Stimulated activated CD4-positive, alpha-beta T cell treated with anti-CD3 and anti-CD28 coated beads, TNF-alpha, amount 100 ng/mL, for 4 hours (primary cell): ENCODE results near the gene RNF123.
A peak's percentile ranks its signal among the peaks of the same experiment; 100 is the strongest.
"Not testable (repeated sequence)": the region's sequence is repeated elsewhere in the genome, so short reads cannot be mapped to it uniquely, and the experiment has no call there.

Experiments
- DNase-seq, 3 experiments: peaks; one replicate each; pipeline ENCODE4 v3.0.0-alpha.2; 2020; ENCODE audit warnings: low read depth in 3 of 3

The RNF123 gene

GRCh38 chr3:49720855-49721595, 31.7 kb downstream of the RNF123 start:
- DNase-seq: no peak

GRCh38 chr3:49721596-49721895, 32.2 kb downstream of the RNF123 start:
- no peak for DNase-seq

GRCh38 chr3:49721896-49722781, 32.8 kb downstream of the RNF123 start:
- DNase-seq: no peak

- DNase-seq: no peak
These were observed 33.5 kb downstream of the RNF123 start for GRCh38 chr3:49722896-49723295.

- DNase-seq: peak in 2 of 3 experiments; percentile 28 to 32
These were observed 33.9 kb downstream of the RNF123 start for GRCh38 chr3:49723296-49723627.

- peak; percentile 79 to 85 (median 80) for DNase-seq
These were observed 34.5 kb downstream of the RNF123 start, which contains the start of gene GMPPB for GRCh38 chr3:49723628-49724551. Gene GMPPB, minus strand, starts transcription at chr3:49723951. Its CDS starts 225 bp downstream, at chr3:49723726.

- no peak for DNase-seq
These were observed 35.2 kb downstream of the RNF123 start for GRCh38 chr3:49724586-49724985.

GRCh38 chr3:49725906-49726681, 36.7 kb downstream of the RNF123 start:
- DNase-seq: no peak

- DNase-seq: no peak
These were observed 38.0 kb downstream of the RNF123 start for GRCh38 chr3:49727154-49727923.

GRCh38 chr3:49727924-49728361, 38.6 kb downstream of the RNF123 start:
- no peak for DNase-seq

- DNase-seq: no peak
These were observed 40.7 kb downstream of the RNF123 start for GRCh38 chr3:49729966-49730609.

- DNase-seq: no peak
These were observed 43.2 kb downstream of the RNF123 start for GRCh38 chr3:49732597-49732996.

- DNase-seq: no peak
These were observed 44.2 kb downstream of the RNF123 start for GRCh38 chr3:49733551-49733950.

- no peak for DNase-seq
These were observed 45.4 kb downstream of the RNF123 start for GRCh38 chr3:49734752-49735151.

- no peak for DNase-seq
These were observed 48.8 kb downstream of the RNF123 start for GRCh38 chr3:49738067-49738713.

- no peak for DNase-seq
These were observed 51.1 kb downstream of the RNF123 start for GRCh38 chr3:49740427-49740826.

GRCh38 chr3:49745986-49746385, 56.6 kb downstream of the RNF123 start:
- DNase-seq: no peak

- no peak for DNase-seq
These were observed 58.6 kb downstream of the RNF123 start for GRCh38 chr3:49747792-49748480.

- not testable (repeated sequence) for DNase-seq
These were observed 59.5 kb downstream of the RNF123 start for GRCh38 chr3:49748874-49749273.
